NCI-H69 (cell line): ENCODE results near the gene ZDHHC11B.
"Not testable (repeated sequence)": the region's sequence is repeated elsewhere in the genome, so short reads cannot be mapped to it uniquely, and the experiment has no call there.

Experiments used
- DNase-seq: peaks from one replicate; lab custom pipeline; 2025; lab: John Stamatoyannopoulos, UW

ZDHHC11B gene

DNA sequence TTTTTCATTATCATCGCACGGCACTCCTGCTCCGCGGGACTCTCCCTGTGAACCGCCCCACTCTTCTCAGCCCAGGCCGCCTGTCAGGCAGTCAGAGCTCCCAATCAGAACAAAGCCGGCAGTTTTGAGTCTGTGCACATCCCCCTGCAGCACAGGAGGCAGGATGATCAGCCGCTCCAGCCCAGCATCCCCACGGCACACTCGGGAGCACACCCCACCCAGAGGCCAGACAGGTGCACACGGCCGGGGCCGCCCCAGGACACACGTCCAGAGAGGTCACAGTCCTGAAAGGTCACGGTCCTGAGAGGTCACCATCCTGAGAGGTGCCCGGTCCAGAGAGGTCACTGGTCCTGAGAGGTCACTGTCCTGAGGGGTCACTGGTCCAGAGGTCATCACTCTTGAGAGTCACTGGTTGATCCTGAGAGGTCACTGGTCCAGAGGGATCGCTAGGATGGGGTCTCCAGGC is 99.7 kb downstream of the ZDHHC11B start:
- DNase-seq: no peak

DNA sequence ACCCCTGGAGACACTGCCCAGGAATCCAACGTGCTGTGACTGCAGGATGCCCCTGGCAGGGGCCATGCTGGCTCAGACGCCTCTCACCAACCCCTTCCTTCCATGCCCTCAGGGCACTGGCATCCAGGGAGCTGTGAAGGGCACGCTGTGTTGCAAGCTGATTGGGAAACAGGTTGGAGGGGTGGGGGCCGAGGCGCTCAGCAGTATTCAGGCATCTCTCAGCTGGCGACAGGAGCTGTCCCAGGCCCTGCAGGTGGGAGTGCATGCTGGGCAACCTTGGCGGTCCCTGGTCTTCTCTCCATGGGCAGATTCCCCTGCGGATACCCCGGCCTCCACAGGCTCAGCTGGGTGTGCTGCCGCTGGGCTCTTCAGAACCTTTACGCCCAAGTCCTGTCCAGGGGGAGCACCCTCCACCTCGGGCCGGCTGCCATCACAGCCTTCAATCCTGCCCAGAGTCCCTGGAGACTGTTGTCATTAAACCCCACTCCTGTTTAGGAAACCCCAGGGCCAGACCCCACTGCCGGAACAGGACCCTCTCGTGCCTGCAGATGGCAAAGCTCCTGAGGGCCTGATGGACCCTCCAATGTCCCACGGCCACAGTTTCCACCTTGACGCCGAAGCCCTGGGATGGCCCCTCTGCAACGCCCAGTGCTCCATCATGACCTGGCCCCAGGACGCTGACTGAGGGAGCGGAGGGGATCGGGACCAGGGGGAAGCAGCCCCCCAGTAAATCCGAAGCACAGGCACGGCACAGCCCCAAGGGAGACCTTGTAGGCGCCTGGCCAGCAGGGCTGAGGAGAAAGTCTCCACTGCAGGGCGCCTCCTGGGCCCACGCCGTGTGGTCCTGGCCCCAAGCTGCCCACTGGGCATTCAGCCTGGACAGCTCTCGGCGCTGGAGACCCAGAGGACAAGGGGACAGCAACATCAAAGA is 100.7 kb downstream of the ZDHHC11B start:
- peak; percentile 79 for DNase-seq

DNA sequence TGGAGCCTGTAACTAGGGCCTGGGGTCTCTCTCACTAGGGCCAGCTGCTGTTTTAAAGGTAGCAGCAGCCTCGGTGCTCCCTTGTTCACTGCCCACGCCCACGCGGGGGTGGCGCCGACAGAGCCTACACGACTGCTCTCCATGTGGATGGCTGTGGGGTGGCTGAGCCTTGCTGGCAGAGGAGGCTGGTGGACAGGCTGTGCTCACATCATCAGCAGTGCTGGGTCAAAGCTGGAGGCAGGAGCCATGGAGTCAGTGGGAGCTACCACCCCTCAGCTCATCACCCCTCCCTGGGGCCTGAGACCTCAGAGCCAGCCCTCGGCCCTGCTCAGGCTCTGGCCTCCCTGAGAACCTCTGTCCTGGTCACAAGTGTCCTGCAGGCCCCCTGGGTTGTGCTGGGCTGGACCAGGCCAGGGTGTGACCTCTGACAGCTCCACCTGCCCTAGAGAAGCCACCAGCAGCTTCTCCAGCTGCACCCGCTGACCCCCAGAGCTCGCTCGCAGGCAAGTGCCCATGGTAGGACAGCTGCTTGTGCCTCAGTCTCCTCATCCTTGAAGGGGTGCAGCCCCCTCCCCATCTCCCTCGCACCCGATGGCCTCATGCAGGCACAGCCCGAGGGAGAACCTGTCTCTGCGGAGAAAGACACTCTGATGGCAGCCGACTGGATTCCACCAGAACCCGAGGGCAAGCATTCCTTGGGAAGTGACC is 101.7 kb downstream of the ZDHHC11B start:
- not testable (repeated sequence) for DNase-seq

DNA sequence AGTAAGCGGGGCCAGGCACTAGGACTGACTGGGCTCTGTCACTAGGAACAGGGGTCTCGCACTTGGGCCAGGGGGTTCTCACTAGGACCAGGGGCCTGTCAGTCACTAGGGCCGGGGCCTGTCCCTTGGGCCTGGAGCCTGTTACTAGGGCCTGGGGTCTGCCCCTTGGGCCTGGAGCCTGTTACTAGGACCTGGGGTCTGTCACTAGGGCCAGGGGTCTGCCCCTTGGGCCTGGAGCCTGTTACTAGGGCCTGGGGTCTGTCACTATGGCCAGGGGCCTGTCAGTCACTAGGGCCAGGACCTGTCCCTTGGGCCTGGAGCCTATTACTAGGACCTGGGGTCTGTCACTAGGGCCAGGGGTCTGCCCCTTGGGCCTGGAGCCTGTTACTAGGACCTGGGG is 102.3 kb downstream of the ZDHHC11B start:
- DNase-seq: not testable (repeated sequence)

DNA sequence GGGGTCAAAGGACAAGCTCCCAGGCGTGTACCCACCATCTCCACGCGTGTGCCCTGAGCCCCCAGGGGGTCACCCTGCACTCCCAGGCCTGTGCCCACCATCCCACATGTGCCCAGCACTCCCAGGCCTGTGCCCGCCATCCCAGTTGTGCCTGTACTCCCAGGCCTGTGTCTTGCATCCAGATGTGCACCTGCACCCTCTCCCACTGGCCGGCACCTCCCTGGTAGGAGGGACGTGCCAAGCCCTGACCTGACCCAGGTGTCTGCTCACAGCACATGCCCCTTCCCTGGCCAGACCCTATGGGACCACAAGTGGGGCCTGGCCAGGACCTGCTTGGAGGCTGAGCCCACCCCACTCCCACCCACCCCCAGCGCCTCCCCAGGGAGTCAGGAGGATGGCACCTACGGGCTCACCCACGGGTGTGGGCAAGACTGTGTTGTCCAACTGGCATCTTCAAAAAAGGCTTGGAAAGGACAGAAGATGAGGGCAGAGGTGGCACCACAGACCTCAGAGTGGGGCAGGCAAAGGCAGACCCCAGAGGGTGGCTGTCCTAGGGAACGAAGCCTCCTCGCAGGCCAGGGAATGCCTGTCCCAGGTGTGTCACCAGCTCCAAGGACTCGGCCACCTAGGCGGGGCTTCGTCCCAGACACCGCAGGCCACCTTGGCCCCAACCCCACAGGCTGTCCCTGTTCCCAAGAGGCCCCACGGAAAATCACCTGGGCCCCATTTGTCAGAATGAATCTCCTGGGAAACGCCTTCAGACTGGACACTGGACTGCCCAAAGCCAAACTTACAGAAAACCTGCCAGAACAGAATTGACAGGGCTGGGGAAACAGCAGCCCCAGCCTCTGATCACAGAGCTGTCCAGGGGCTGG is 103.0 kb downstream of the ZDHHC11B start:
- DNase-seq: not testable (repeated sequence)

DNA sequence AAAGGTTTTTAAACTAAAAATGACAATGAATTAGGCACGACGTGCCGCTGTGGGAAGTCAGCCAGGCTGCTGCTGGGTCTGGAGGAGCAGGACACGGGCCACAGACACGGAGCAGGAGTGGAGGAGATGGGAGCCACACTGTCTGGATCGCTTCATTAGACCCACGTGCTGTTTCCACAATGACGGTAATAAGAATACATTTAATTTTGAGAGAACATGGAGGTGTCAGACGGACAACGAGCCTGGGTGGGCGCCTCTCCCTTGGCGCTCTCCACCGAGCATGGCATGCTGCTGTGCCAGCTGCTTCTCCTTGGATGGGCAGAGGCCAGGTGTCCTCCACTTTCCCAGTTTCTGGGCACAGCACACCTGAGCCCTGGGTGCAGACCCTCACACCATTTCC is 103.7 kb downstream of the ZDHHC11B start:
- not testable (repeated sequence) for DNase-seq

DNA sequence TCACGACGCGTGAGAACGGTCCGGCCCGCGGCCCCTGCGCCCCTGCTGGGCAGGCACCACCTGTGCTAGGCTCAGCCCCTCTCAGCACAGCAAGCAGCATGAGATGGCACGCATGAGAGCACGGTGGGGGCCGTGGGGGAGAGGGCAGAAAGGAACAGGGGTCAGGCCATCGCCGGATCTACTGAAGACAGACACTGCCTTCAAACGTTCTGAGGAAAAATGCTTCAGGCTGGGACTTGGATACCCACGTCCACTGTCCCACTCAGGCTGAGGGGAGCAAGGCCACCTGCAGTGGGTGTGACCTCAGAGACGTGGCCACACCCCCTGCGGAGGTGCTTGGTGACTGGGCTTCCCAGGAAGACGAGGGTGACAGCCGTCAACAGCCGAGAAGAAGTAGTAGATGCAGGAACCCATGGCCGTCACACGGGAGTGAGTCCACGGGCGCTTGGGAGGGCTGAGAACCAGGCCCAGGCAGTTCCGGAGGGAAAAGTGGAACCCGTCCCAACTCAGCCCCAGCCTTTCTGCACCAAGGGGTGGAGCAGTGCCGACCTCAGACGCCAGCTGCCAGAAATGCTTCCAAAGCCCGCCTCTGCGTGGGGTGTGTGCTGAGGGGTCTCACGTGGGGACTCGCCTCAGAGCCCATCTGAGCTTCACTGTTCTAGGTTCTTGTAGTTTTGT is 104.3 kb downstream of the ZDHHC11B start:
- DNase-seq: not testable (repeated sequence)

DNA sequence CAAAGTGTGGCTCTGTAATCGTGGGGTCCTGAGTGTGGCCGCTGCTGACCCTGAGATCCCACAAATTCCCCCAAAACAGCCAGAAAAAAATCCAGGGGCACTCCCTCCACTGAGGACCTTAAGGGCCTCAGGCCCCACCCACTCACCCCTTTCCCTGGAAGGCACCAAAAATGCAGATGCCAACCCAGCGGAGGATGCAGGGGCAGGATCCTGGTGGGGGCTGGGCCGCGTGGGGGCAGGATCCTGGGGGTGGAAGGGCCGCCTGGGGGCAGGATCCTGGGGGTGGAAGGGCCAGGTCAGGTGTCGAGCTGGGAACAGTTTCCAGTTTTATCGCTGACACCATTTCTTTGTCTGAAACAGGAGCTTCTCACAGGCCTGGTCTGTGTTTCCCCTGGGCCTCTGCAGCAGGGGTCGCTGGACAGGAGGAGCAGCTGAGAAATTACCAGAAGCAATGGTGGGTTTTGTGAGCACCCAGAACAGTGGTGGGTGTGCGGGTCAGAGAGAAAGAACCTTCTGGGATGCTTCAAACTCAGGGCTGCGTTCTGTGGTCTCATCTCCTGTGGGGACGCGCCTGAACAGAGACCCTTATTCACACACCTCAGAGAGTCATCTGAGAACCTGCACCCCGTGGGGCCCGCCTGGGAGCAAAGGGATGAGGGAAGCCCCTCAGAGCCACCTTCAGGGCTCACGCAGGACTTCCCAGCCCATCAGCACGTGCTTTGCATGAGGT is 105.2 kb downstream of the ZDHHC11B start:
- not testable (repeated sequence) for DNase-seq

DNA sequence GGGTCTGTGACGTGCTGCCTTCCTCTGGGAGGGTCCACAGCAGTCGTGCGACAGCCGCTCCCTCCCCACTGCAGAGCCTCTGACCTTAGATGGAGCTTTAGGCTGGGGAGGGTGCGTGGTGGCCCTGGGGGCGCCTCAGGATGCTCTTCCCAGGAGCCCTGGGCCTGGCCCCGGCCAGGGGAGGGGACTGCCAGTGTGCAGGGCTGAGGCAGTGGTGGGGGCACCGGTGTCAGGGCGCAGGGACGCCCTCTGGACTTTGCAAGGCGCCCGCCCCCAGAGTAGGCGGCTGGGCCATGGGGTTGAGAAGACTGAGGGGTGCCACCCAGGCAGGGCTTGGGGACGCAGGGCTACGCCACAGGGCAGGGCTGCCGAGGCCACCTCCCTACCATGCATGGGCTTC is 106.0 kb downstream of the ZDHHC11B start:
- not testable (repeated sequence) for DNase-seq

DNA sequence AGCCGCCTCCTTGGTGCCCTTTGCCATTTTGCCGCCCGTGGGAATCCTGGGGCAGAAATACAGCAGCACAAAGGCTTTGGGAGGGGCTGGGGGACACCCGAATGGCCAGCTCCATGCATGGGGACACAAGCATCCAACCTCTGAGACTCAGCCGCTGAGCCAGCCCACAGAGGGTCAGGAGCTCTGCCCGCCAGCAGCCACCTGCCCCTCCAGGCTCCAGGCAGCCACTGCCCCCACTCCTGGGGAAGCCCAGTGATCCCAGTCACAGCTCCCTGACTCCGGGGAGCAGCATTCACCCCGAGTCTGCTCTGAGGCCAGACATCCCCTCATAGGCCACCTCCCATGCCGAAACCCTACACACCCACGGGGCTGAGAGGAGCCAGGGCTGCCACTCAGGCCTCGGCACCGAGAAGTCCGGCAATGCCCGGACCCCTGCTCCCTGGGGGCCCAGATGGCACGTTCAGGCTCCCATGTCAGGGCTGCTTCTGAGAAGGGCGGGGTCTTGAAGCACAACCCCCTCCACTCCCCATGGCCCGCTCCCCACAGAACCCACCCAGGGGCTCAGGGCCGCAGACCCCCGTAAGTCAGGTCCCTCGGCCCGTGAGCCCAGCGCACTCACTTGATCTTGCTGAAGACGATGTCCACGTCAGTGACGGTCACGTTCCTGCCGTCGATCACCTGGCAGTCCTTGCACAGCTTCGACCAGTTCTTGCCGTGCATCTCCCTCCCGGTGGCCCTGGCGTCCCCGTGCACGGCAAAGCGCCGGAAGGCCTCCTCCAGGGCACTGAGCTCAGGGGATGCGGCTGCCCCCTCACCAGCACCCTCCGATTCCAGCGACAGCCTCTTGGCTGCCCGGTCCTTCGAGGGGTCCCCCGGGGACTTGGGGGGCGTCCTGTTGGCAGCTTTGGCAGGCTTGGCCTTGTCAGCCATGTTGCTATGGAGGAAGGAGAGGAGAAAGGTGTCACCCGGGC is 107.1 kb downstream of the ZDHHC11B start:
- DNase-seq: no peak

DNA sequence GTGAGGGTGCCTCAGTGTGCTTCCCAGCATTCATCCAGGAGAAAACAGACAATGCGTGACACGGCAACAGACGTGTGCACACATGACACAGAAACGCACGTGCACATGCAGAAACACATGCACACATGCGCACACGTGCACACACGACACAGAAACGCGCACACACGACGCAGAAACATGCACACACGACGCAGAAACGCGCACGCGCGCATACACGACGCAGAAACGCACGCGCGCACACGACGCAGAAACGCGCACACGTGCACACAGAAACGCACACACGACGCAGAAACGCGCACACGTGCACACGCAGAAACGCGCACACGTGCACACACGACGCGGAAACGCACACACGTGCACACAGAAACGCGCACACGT is 107.8 kb downstream of the ZDHHC11B start:
- no peak for DNase-seq

DNA sequence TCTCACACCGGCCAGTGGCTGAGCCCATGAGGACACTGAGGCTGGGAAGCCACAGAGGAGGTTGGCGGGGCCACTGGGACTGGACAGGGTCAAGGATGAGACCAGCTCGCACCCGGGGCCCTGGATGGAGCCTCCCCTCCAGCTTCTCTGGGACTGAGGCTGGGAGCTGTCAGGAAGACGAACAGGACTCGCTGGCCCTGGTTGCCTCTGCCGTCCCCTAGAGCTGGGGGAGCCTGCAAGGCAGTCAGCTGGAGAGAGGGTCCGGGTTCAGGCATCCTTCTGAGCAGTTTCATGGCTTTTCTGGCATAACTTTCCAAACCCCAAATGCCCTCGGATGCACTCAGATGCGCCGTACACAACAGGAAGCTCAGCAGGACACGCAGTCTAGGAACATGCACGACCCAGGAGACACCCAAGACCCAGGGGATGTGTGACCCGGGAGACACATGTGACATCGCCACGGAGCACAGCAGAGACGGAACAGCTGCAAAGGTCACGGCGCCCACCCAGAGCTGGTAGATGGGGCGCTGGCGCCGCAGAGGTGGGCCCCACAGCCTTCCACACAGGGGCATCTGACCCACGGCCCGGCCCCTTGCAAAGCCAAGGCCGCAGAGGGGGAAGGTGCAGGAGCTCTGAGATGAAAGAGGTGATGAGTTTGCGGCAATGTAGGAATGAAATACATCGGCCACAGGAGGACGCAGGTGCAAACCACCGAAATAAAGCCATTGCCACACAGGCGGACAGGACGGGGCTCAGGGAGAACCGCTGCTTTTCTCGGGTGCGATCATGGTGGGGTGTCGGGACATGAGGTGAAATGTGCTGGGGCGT is 108.4 kb downstream of the ZDHHC11B start:
- DNase-seq: no peak

DNA sequence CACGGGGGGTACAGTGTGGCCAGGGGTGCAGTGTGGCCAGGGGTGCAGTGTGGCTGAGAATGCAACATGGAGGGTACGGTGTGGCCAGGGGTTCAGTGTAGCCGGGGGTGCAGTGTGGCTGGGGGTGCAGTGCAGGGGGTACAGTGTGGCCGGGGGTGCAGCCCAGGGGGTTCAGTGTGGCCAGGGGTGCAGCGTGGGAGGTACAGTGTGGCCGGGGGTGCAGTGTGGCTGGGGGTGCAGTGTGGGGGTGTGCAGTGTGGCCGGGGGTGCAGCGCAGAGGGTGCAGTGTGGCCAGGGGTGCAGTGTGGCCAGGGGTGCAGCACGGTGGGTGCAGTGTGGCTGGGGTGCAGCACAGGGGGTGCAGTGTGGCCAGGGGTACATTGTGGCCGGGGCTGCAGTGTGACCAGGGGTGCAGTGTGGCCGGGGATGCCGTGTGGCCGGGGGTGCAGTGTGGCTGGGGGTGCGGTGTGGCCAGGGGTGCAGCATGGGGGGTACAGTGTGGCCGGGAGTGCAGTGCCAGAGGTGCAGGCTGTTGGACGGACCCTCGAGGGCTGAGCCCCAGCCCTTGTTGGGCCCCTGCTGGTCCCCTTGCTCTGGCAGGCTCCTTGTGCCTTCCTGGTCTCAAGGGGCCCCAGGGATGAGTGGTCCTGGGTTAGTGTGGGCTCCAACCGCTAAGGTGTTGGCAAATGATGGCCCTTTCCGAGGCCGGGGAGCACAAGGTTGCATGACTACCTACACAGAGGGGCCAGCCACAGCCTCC is 109.2 kb downstream of the ZDHHC11B start:
- no peak for DNase-seq

DNA sequence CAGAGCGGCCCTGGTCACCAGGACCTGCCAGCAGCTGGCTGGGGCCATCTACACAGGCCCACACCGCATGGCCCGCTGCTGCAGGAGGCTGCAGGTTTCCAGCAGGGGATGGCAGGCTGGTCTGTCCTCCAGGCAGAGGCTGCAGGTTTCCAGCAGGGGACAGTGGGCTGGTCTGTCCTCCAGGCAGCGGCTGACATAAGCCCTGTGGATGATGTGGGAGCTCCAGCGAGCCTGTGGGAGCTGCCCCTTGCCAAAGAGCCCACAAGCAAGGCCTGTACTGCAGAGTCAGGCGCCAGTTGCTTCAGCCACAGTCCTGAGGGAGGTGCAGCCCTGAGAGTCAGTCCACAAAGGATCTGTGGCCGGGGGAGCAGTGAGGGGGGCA is 109.9 kb downstream of the ZDHHC11B start:
- DNase-seq: peak; percentile 27

DNA sequence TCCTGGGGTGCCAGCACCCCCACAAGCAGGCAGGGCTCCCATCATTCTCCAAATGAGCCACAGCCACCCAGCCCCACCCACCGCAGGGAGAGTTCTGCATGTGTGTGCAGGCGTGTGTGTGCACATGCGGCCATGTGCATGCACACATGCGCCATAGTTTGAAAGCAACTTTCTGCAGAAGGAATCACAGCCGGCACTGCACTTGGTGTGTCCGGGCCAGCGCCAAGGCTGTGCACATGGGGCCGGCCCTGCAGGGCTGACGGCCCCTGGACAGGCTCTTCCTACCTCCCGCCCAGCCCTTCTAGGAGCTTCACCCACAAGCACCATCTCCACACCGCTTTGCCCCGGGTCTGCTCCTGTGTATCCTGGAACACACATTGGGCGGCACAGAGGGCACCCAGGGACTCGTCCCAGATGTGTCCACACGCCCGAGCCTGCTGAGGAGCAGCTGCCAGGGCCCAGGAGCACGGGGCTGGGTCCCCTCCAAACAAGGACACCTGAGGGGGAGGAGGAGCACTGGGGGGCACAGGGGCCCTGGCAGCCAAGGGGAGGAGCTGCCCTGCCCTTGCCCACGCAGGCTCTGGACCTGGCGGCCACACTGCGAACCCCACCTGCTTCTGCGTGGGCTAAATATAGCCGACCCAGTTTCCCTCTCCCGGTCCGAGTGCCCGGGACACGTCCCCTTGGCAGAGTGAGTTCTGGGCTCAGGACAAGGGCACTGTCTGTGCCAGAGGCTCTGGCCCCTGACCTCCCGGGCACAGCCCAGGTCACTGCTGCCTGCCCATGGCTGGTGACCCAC is 110.5 kb downstream of the ZDHHC11B start:
- DNase-seq: peak; percentile 30

DNA sequence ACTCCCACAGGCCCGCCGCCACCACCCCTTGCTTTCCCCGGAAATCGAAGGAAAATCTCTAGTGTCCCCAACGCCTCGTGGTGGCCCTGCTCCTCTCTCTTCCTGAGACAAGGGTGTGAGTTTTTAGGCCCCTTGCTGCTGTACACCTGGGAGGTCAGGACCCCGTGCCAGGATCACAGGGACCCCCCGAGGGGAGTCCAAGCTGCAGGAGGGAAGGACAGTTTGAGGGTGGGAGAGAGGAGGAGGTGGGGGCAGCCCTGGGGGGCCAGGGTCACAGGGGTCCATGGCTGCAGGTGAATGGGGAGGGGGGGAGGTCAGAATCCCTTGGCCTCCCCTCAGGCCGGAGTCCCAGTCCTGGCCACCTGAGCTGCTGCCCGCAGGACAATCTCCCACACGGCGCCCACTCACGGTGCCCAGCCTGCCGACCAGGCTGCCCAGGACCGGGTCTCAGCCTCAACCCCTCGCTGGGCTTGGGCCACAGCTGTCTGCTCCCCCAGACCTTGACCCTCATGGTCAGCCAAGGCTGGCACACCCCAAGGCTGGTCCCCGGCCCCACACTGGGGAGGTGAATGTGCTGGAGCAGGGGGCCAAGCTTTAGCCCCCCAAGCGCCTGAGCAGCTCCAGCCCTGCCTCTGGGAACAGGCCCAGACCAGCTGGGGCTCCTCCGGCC is 111.2 kb downstream of the ZDHHC11B start:
- no peak for DNase-seq
